A549 treated with GW870086 at 1 μM for 4 hours (cell line): ENCODE results near the gene TOX2. TPM values are rescaled to one million over a fixed set of nuclear protein-coding genes. Genes with fewer than 3 reads are reported as not detected.

Source experiments
- total RNA-seq: library from RNA; stranded (reverse); fragments of 200-300 nt; extraction: Qiagen RNA extraction; gene quantifications from 5 replicates; pipeline ENCODE4 v1.2.3, GENCODE V29; 2022; ENCODE audit warnings: low read depth

TOX2 gene
- 8.5 to 13.6 TPM (median 11.6 TPM) in 5 replicates for total RNA-seq

GRCh38 chr20:43914311-43915210 lies at the start of gene TOX2:
Gene TOX2, plus strand, starts transcription at chr20:43914852. Its CDS starts 40 bp downstream, at chr20:43914892.

Other genes starting within 250 kb of the TOX2 start
- gene MYBL2, start 247.7 kb upstream of the TOX2 start, total RNA-seq = 68.0 to 83.7 TPM (median 78.8 TPM) in 5 replicates
- gene GTSF1L, start 187.8 kb upstream of the TOX2 start, total RNA-seq = not detected in 5 replicates